ENCODE results near the gene RIBC2. TPM values are rescaled to one million over a fixed set of nuclear protein-coding genes. Genes with fewer than 3 reads are reported as not detected.

RIBC2 gene
- polyA plus RNA-seq, 2 of the 4 experiments (the other 2 are of a cell fraction): 3.0 to 3.8 TPM

DNA sequence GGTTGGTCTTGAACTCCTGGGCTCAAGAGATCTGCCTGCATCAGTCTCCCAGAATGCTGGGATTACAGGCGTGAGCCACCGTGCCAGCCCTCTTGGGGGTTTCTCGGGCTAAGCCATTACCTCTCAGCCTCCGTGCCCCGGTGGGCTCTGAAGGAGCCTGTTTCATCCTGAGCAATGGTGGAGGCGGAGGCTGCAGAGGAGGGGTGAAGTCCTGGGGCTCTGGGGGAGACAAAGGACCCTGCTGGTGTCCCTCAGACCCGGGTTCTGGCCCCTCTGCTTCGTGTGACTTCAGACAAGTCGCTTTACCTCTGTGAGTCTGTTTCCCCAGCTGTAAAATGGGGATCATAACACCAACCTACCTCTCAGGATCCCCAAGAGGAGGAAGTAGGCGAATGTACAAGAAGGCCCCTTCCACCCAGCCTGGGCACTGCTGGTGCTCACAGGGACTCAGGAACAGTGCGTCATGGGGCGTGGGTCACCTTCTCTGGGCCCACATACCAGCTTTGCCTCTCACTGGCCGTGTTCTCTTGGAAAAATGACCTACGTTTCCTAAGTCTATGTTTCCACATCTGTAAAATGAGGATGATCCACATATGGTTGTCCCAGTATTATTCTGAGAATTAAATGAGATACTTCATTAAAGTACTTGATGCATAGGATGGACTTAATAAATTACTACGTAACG lies 36.8 kb downstream of the RIBC2 start:
- POLR2A ChIA-PET: no interaction called here
- no peak for TF ChIP-seq HOXB13 (CRISPR knock-in tag; IDR thresholded peaks at IDR 0.05; ENCODE audit: low read depth)
- TF ChIP-seq FOSL2 (IDR thresholded peaks at IDR 0.05): no peak
- no peak for TF ChIP-seq FOSL2 (CRISPR knock-in tag; IDR thresholded peaks at IDR 0.05)
- no peak for TF ChIP-seq EP300 (IDR thresholded peaks at IDR 0.05)
- no peak for TF ChIP-seq JUN (IDR thresholded peaks at IDR 0.05)
- no peak for TF ChIP-seq RCOR1 (IDR thresholded peaks at IDR 0.05; ENCODE audit: low read depth, low read length)
- no peak for TF ChIP-seq ZSCAN20 (CRISPR knock-in tag; IDR thresholded peaks at IDR 0.05)
- no peak for TF ChIP-seq REST (IDR thresholded peaks at IDR 0.05)
- TF ChIP-seq CTCF (IDR thresholded peaks at IDR 0.05): no peak
- no peak for TF ChIP-seq USF2 (IDR thresholded peaks at IDR 0.05)
- TF ChIP-seq POLR2A (IDR thresholded peaks at IDR 0.05; ENCODE audit: low read length): no peak
- TF ChIP-seq SMC3 (IDR thresholded peaks at IDR 0.05): no peak
- no peak for TF ChIP-seq HMGXB4 (CRISPR knock-in tag; IDR thresholded peaks at IDR 0.05; ENCODE audit: borderline replicate concordance)
- no peak for TF ChIP-seq NPAS2 (CRISPR knock-in tag; IDR thresholded peaks at IDR 0.05; ENCODE audit: borderline replicate concordance)
- no peak for TF ChIP-seq E2F6 (IDR thresholded peaks at IDR 0.05; ENCODE audit: borderline replicate concordance, low read depth)
- TF ChIP-seq MAZ (IDR thresholded peaks at IDR 0.05; ENCODE audit: borderline replicate concordance, low read depth, low read length): no peak
- no peak for TF ChIP-seq MYC (IDR thresholded peaks at IDR 0.05; ENCODE audit: borderline replicate concordance, low read length)
- TF ChIP-seq JUNB (IDR thresholded peaks at IDR 0.05): no peak
- ATAC-seq (no peak), DNase-seq (ENCODE audit: low read depth in 1 of 2, low spot score in 1 of 2) (no peak), FAIRE-seq (no peak)
- Histone ChIP-seq H3K27ac (no peak overlapping the region), H3K4me2 (no peak overlapping the region), H3K4me3 (no peak overlapping the region), H3K4me1 (0 out of 3 replicates have a peak, but pooled peaks cover 3% of the 10 kb centered on the region), H3K9me3 (no peaks in the 10 kb centered on the region)
- 85% methylated on average over 8 of the region's 16 CpGs for WGBS (ENCODE audit: missing lambda C conversion rate)
- CTCF ChIA-PET: interaction anchor here (1.3 kb wide), 1 partner anchor 10 kb away, joined by 3 read pairs; no protein-coding TSS in a partner anchor
